Muscle layer of colon (tissue), 2 donors: ENCODE results near the gene TTLL6.
"Not testable (repeated sequence)": the region's sequence is repeated elsewhere in the genome, so short reads cannot be mapped to it uniquely, and the experiment has no call there.

Experiments
- H3K27ac ChIP-seq: one replicate; pipeline ENCODE4 v1.7.0; 2013; ENCODE audit warnings: low read depth, mild to moderate bottlenecking, low read length, moderate library complexity
- H3K27me3 ChIP-seq, 2 donors: one replicate each; pipeline ENCODE4 v1.7.0; 2013; ENCODE audit warnings: low read length in 2 of 2, mild to moderate bottlenecking in 2 of 2; ENCODE audit not compliant: insufficient read depth in 2 of 2, control insufficient read depth in 1 of 2
- H3K36me3 ChIP-seq: one replicate; pipeline ENCODE4 v1.7.0; 2013; ENCODE audit warnings: mild to moderate bottlenecking, low read length; ENCODE audit not compliant: insufficient read depth
- H3K4me1 ChIP-seq: one replicate; pipeline ENCODE4 v1.7.0; 2013; ENCODE audit warnings: mild to moderate bottlenecking, low read length; ENCODE audit not compliant: insufficient read depth
- H3K4me3 ChIP-seq, 2 donors: one replicate each; pipeline ENCODE4 v1.7.0; 2013; ENCODE audit warnings: low read length in 2 of 2, low read depth in 1 of 2, mild to moderate bottlenecking in 1 of 2, moderate library complexity in 1 of 2
- H3K9ac ChIP-seq: one replicate; pipeline ENCODE4 v1.7.0; 2013; ENCODE audit warnings: low read length
- H3K9me3 ChIP-seq: one replicate; pipeline ENCODE4 v1.7.0; 2013; ENCODE audit warnings: mild to moderate bottlenecking, low read length
- donor health status: abdominal sarcoma.
- donor health status: Adenocarcinoma of cecum.

Gene TTLL6

DNA sequence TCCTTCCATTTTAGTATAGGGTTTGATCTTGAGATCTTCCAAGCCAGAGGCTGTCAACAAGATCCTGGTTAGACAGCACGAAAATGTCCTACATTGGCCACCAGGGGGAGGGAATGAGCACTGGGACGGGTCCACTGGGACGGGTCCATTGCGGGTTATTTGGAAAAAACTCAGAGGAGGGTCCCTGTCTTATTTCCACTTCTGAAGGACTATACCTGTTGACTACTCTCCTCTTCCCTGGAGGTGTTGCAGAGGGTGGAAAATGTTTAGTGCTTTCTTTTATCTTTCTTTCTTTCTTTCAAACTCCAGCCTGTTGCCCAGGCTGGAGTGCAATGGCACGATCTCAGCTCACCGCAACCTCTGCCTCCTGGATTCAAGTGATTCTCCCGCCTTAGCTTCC is 2.5 kb downstream of the TTLL6 start:
- Histone ChIP-seq H3K36me3 (no peaks in the 10 kb centered on the region), H3K4me1 (peaks cover 7% of the 10 kb centered on the region), H3K4me3 (no peak overlapping the region), H3K9ac (no peak overlapping the region), H3K27ac (no peak overlapping the region), H3K27me3 (peaks cover 14 to 20% of the 10 kb centered on the region in 2 donors), H3K9me3 (no peaks in the 10 kb centered on the region)

GRCh38 chr17:48812001-48812400 is 5.0 kb downstream of the TTLL6 start:
- Histone ChIP-seq H3K27ac (no peak overlapping the region), H3K4me1 (no peaks in the 10 kb centered on the region), H3K36me3 (no peaks in the 10 kb centered on the region), H3K4me3 (no peak overlapping the region), H3K27me3 (peaks cover 5% of the 10 kb centered on the region in 2 donors), H3K9me3 (no peaks in the 10 kb centered on the region), H3K9ac (no peak overlapping the region)

GRCh38 chr17:48809182-48809581 is 7.8 kb downstream of the TTLL6 start:
- Histone ChIP-seq H3K27ac (no peak overlapping the region), H3K4me1 (peaks cover 8% of the 10 kb centered on the region), H3K36me3 (no peaks in the 10 kb centered on the region), H3K27me3 (peaks cover under 1 to 2% of the 10 kb centered on the region in 2 donors), H3K9me3 (no peaks in the 10 kb centered on the region), H3K9ac (no peak overlapping the region), H3K4me3 (no peak overlapping the region)

- no peak overlapping the region for H3K27ac ChIP-seq
- H3K9me3 ChIP-seq = no peaks in the 10 kb centered on the region
- peaks cover 29% of the 10 kb centered on the region for H3K4me1 ChIP-seq
- H3K27me3 ChIP-seq = no peaks in the 10 kb centered on the region
- H3K9ac ChIP-seq = no peak overlapping the region
- no peaks in the 10 kb centered on the region for H3K36me3 ChIP-seq
- no peak overlapping the region for H3K4me3 ChIP-seq
Observed at GRCh38 chr17:48804936-48805411, 12.1 kb downstream of the TTLL6 start.

DNA sequence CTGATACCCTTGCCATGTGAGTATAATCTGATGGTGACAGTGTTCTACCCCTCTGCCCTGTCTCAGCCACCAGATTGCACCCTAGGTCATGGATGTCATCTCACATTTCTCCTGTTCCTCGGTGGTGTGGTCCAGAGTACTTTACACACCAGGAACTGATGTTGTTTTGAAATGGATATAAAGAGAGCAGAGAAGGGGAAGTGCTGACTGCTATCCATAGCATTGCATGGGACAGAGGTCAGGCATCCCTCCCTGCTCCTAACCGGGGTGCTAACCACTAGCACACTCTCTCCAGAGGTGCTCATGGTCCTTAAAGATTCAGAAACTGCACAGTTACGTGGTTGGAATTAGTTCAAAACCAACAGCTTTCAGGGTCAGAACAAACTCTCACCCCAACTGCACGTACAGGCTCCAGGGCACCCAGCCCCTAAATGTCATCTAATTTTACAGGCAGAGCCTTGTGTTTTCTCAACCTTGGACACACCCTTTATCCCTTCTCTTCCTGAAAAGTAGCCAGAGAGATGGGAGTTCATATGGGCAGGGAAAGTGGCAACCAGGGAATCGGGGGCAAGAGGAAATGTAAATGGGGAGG is 16.3 kb downstream of the TTLL6 start:
- Histone ChIP-seq H3K27me3 (no peaks in the 10 kb centered on the region), H3K4me1 (peaks cover 33% of the 10 kb centered on the region), H3K9ac (no peak overlapping the region)

GRCh38 chr17:48799069-48799723 is 17.8 kb downstream of the TTLL6 start:
- H3K4me1 ChIP-seq = peaks cover 31% of the 10 kb centered on the region
- H3K9ac ChIP-seq = no peak overlapping the region

More for the DNA sequence above, 16.3 kb downstream of the TTLL6 start:
- H3K4me3 ChIP-seq = no peak overlapping the region
- no peak overlapping the region for H3K27ac ChIP-seq
- no peaks in the 10 kb centered on the region for H3K36me3 ChIP-seq
- no peaks in the 10 kb centered on the region for H3K9me3 ChIP-seq

DNA sequence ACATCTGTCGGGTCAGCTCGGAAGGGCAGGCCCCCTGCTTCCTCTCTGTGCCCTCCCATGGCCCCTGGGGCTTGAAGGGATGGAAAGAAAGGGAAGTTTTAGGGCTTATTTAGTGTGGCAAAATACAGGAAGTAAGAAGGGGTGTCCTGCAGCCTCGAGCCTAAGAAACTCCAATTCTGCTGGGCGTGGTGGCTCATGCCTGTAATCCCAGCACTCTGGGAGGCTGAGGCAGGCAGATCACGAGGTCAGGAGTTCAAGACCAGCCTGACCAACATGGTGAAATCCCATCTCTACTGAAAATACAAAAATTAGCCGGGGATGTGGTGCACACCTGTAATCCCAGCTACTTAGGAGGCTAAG is 20.9 kb downstream of the TTLL6 start:
- not testable (repeated sequence) for H3K9me3 ChIP-seq, H3K27me3 ChIP-seq, H3K36me3 ChIP-seq, H3K9ac ChIP-seq, H3K27ac ChIP-seq
- Histone ChIP-seq H3K4me1 (peaks cover 19% of the 10 kb centered on the region), H3K4me3 (peak overlapping the region in 1 of 2 donors; percentile 20)

More at GRCh38 chr17:48799069-48799723, 17.8 kb downstream of the TTLL6 start:
- H3K27ac ChIP-seq = no peak overlapping the region
- H3K4me3 ChIP-seq = no peak overlapping the region
- H3K9me3 ChIP-seq = no peaks in the 10 kb centered on the region
- no peaks in the 10 kb centered on the region for H3K36me3 ChIP-seq
- no peaks in the 10 kb centered on the region for H3K27me3 ChIP-seq

- H3K9me3 ChIP-seq = no peaks in the 10 kb centered on the region
- H3K36me3 ChIP-seq = no peaks in the 10 kb centered on the region
- no peak overlapping the region for H3K9ac ChIP-seq
- no peak overlapping the region for H3K27ac ChIP-seq
- peaks cover 13% of the 10 kb centered on the region for H3K4me1 ChIP-seq
- H3K4me3 ChIP-seq = peak overlapping the region in 1 of 2 donors; percentile 20
- H3K27me3 ChIP-seq = no peaks in the 10 kb centered on the region
Observed at GRCh38 chr17:48795444-48796162, 21.4 kb downstream of the TTLL6 start.

- H3K27me3 ChIP-seq = peaks cover 0 to 4% of the 10 kb centered on the region in 2 donors
- H3K4me3 ChIP-seq = no peak overlapping the region
- no peak overlapping the region for H3K9ac ChIP-seq
- peaks cover 10% of the 10 kb centered on the region for H3K4me1 ChIP-seq
- no peak overlapping the region for H3K27ac ChIP-seq
- H3K36me3 ChIP-seq = no peaks in the 10 kb centered on the region
- H3K9me3 ChIP-seq = no peaks in the 10 kb centered on the region
Observed at GRCh38 chr17:48792033-48792798, 24.8 kb downstream of the TTLL6 start.

- Histone ChIP-seq H3K36me3 (no peaks in the 10 kb centered on the region), H3K4me1 (peaks cover 10% of the 10 kb centered on the region), H3K9me3 (no peaks in the 10 kb centered on the region), H3K27me3 (peaks cover 0 to 4% of the 10 kb centered on the region in 2 donors), H3K27ac (no peak overlapping the region), H3K4me3 (no peak overlapping the region), H3K9ac (no peak overlapping the region)
Observed at GRCh38 chr17:48791128-48792032, 25.6 kb downstream of the TTLL6 start.
